ENCODE measurements around the gene MEFV.

The MEFV gene

DNA sequence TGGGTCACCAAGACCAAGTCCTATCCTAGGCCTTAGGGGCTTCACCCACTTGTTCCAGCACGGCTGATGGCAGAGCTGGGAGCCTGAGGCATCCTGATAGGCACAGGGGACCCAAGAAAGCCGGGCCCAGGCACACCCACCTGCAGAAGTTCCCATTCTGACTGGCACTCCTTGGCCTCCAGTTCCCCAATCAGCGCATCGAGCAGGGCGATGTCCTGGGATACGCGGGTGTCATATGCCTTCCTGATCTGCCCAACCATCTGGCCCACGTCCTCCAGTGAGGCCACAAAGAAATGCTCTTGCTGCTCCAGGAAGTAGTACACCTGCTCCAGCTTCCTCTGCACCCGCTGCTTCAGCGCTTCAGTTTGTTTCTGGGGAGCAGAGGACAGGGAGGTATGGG is 9.6 kb downstream of the MEFV start:
- TF ChIP-seq, protein P1, sequence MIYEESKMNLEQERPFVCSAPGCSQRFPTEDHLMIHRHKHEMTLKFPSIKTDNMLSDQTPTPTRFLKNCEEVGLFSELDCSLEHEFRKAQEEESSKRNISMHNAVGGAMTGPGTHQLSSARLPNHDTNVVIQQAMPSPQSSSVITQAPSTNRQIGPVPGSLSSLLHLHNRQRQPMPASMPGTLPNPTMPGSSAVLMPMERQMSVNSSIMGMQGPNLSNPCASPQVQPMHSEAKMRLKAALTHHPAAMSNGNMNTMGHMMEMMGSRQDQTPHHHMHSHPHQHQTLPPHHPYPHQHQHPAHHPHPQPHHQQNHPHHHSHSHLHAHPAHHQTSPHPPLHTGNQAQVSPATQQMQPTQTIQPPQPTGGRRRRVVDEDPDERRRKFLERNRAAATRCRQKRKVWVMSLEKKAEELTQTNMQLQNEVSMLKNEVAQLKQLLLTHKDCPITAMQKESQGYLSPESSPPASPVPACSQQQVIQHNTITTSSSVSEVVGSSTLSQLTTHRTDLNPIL (CRISPR knock-in tag; IDR thresholded peaks at IDR 0.05; ENCODE audit: low read depth), result no peak
- TF ChIP-seq SNAI2 (CRISPR knock-in tag; IDR thresholded peaks at IDR 0.05), result no peak
- TF ChIP-seq ZNF8 (CRISPR knock-in tag; IDR thresholded peaks at IDR 0.05), result no peak
- no peak for TF ChIP-seq PPARA (CRISPR knock-in tag; IDR thresholded peaks at IDR 0.05; ENCODE audit: borderline replicate concordance)
- TF ChIP-seq GLIS3 (CRISPR knock-in tag; IDR thresholded peaks at IDR 0.05), result no peak
- TF ChIP-seq OSR1 (CRISPR knock-in tag; IDR thresholded peaks at IDR 0.05), result no peak
- no peak for TF ChIP-seq TOX (CRISPR knock-in tag; IDR thresholded peaks at IDR 0.05; ENCODE audit: borderline replicate concordance)
- no peak for TF ChIP-seq BACH2 (CRISPR knock-in tag; IDR thresholded peaks at IDR 0.05; ENCODE audit: borderline replicate concordance)
- TF ChIP-seq, protein P2, sequence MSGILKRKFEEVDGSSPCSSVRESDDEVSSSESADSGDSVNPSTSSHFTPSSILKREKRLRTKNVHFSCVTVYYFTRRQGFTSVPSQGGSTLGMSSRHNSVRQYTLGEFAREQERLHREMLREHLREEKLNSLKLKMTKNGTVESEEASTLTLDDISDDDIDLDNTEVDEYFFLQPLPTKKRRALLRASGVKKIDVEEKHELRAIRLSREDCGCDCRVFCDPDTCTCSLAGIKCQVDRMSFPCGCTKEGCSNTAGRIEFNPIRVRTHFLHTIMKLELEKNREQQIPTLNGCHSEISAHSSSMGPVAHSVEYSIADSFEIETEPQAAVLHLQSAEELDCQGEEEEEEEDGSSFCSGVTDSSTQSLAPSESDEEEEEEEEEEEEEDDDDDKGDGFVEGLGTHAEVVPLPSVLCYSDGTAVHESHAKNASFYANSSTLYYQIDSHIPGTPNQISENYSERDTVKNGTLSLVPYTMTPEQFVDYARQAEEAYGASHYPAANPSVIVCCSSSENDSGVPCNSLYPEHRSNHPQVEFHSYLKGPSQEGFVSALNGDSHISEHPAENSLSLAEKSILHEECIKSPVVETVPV (CRISPR knock-in tag; IDR thresholded peaks at IDR 0.05), result no peak
- TF ChIP-seq ZC3H10 (CRISPR knock-in tag; IDR thresholded peaks at IDR 0.05), result no peak
- TF ChIP-seq, protein P3, sequence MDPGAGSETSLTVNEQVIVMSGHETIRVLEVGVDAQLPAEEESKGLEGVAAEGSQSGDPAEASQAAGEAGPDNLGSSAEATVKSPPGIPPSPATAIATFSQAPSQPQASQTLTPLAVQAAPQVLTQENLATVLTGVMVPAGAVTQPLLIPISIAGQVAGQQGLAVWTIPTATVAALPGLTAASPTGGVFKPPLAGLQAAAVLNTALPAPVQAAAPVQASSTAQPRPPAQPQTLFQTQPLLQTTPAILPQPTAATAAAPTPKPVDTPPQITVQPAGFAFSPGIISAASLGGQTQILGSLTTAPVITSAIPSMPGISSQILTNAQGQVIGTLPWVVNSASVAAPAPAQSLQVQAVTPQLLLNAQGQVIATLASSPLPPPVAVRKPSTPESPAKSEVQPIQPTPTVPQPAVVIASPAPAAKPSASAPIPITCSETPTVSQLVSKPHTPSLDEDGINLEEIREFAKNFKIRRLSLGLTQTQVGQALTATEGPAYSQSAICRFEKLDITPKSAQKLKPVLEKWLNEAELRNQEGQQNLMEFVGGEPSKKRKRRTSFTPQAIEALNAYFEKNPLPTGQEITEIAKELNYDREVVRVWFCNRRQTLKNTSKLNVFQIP (CRISPR knock-in tag; IDR thresholded peaks at IDR 0.05; ENCODE audit: borderline replicate concordance, low read depth), result no peak
- no peak for TF ChIP-seq ISL1 (CRISPR knock-in tag; IDR thresholded peaks at IDR 0.05)
- TF ChIP-seq ARNTL (CRISPR knock-in tag; IDR thresholded peaks at IDR 0.05; ENCODE audit: borderline replicate concordance, low read depth), result no peak
- no peak for ATAC-seq

DNA sequence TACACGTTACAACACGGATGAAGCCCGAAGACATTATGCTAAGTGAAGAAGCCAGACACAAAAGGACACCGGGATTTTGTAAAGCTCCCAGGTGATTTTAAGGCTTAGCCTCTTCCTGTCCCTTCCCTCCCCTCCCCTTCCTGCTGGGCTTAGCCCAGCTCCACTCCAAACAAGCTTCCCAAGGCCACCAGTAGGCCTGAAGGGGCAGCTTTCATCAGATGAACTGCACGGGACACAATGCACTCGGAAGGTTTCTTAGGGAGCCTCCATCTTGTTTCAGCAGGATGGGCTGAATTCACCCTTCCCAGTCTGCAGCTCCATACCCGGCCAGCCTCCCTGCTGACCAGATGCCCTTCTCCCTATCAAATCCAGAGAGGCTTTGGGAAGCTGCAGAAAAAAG is 10.4 kb downstream of the MEFV start:
- TF ChIP-seq PPARA (CRISPR knock-in tag; IDR thresholded peaks at IDR 0.05; ENCODE audit: borderline replicate concordance), result no peak
- TF ChIP-seq ZFP3 (CRISPR knock-in tag; IDR thresholded peaks at IDR 0.05), result no peak
- TF ChIP-seq, protein P1 (CRISPR knock-in tag; IDR thresholded peaks at IDR 0.05; ENCODE audit: low read depth), result no peak
- TF ChIP-seq, protein P2 (CRISPR knock-in tag; IDR thresholded peaks at IDR 0.05), result no peak
- TF ChIP-seq ISL1 (CRISPR knock-in tag; IDR thresholded peaks at IDR 0.05), result no peak
- no peak for TF ChIP-seq SNAI2 (CRISPR knock-in tag; IDR thresholded peaks at IDR 0.05)
- TF ChIP-seq BACH2 (CRISPR knock-in tag; IDR thresholded peaks at IDR 0.05; ENCODE audit: borderline replicate concordance), result no peak
- TF ChIP-seq, protein P3 (CRISPR knock-in tag; IDR thresholded peaks at IDR 0.05; ENCODE audit: borderline replicate concordance, low read depth), result no peak
- no peak for TF ChIP-seq OSR1 (CRISPR knock-in tag; IDR thresholded peaks at IDR 0.05)
- no peak for TF ChIP-seq TOX (CRISPR knock-in tag; IDR thresholded peaks at IDR 0.05; ENCODE audit: borderline replicate concordance)
- no peak for TF ChIP-seq ZNF70 (CRISPR knock-in tag; IDR thresholded peaks at IDR 0.05)
- TF ChIP-seq, protein P4, sequence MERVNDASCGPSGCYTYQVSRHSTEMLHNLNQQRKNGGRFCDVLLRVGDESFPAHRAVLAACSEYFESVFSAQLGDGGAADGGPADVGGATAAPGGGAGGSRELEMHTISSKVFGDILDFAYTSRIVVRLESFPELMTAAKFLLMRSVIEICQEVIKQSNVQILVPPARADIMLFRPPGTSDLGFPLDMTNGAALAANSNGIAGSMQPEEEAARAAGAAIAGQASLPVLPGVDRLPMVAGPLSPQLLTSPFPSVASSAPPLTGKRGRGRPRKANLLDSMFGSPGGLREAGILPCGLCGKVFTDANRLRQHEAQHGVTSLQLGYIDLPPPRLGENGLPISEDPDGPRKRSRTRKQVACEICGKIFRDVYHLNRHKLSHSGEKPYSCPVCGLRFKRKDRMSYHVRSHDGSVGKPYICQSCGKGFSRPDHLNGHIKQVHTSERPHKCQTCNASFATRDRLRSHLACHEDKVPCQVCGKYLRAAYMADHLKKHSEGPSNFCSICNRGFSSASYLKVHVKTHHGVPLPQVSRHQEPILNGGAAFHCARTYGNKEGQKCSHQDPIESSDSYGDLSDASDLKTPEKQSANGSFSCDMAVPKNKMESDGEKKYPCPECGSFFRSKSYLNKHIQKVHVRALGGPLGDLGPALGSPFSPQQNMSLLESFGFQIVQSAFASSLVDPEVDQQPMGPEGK (CRISPR knock-in tag; IDR thresholded peaks at IDR 0.05; ENCODE audit: borderline replicate concordance), result no peak
- no peak for TF ChIP-seq RARB (CRISPR knock-in tag; IDR thresholded peaks at IDR 0.05)
- TF ChIP-seq, protein P5, sequence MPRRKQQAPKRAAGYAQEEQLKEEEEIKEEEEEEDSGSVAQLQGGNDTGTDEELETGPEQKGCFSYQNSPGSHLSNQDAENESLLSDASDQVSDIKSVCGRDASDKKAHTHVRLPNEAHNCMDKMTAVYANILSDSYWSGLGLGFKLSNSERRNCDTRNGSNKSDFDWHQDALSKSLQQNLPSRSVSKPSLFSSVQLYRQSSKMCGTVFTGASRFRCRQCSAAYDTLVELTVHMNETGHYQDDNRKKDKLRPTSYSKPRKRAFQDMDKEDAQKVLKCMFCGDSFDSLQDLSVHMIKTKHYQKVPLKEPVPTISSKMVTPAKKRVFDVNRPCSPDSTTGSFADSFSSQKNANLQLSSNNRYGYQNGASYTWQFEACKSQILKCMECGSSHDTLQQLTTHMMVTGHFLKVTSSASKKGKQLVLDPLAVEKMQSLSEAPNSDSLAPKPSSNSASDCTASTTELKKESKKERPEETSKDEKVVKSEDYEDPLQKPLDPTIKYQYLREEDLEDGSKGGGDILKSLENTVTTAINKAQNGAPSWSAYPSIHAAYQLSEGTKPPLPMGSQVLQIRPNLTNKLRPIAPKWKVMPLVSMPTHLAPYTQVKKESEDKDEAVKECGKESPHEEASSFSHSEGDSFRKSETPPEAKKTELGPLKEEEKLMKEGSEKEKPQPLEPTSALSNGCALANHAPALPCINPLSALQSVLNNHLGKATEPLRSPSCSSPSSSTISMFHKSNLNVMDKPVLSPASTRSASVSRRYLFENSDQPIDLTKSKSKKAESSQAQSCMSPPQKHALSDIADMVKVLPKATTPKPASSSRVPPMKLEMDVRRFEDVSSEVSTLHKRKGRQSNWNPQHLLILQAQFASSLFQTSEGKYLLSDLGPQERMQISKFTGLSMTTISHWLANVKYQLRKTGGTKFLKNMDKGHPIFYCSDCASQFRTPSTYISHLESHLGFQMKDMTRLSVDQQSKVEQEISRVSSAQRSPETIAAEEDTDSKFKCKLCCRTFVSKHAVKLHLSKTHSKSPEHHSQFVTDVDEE (CRISPR knock-in tag; IDR thresholded peaks at IDR 0.05), result no peak
- no peak for TF ChIP-seq ZC3H10 (CRISPR knock-in tag; IDR thresholded peaks at IDR 0.05)
- TF ChIP-seq GLIS3 (CRISPR knock-in tag; IDR thresholded peaks at IDR 0.05), result no peak

More for the DNA sequence above, 10.4 kb downstream of the MEFV start:
- no peak for ATAC-seq

All from SK-N-SH treated with all-trans-retinoic acid at 6 μM for 48 hours (cell line).